Endothelial cell of umbilical vein (primary cell): ENCODE results near the gene ABCC11. TPM values are rescaled to one million over a fixed set of nuclear protein-coding genes. Genes with fewer than 3 reads are reported as not detected.

Experiments used
- BruUV-seq: library from RNA; stranded (reverse); fragments of 400-500 nt; replicated peaks from 2 replicates; lab custom pipeline; 2021; lab: Mats Ljungman, UMichigan
- CTCF ChIA-PET: fragments of 300-600, 350-600 bp; sonication (Branson Sonifier 250); formaldehyde crosslinking; loops from one replicate; lab custom pipeline; 2021; ENCODE audit warnings: antibody characterized with exemption, inconsistent platforms; lab: Charles Lee
- POLR2A ChIA-PET: fragments of 300-600, 350-600 bp; sonication (Branson Sonifier 250); formaldehyde crosslinking; loops from one replicate; lab custom pipeline; 2021; ENCODE audit warnings: antibody characterized with exemption, inconsistent platforms; lab: Charles Lee
- DNase-seq: peaks from one replicate; pipeline ENCODE4 v3.0.0-alpha.2; 2011; ENCODE audit warnings: low read depth, low spot score
- FAIRE-seq: peaks from 2 replicates; lab custom pipeline; 2011; peaks lifted over from hg19 to GRCh38; lab: Jason Lieb, UNC
- H2AFZ ChIP-seq: 2 replicates; pipeline ENCODE4 v1.6.0; 2012; ENCODE audit warnings: low read depth, low read length, control low read depth, inconsistent platforms
- H3K27ac ChIP-seq: 2 replicates; pipeline ENCODE4 v1.5.1; 2011; ENCODE audit warnings: low read depth, mild to moderate bottlenecking, control low read depth, low read length, moderate library complexity; ENCODE audit not compliant: insufficient read depth
- H3K27me3 ChIP-seq, 2 experiments: 2 replicates each; pipeline versions ENCODE4 v1.6.0 to v1.6.1; 2011; ENCODE audit warnings: low read length in 2 of 2, mixed read lengths in 1 of 2; ENCODE audit not compliant: control insufficient read depth in 2 of 2, insufficient read depth in 2 of 2
- H3K36me3 ChIP-seq, 2 experiments: 2 replicates in 1 of 2; 3 replicates in 1 of 2; pipeline ENCODE4 v1.5.1; 2011; ENCODE audit warnings: low read length in 2 of 2, mild to moderate bottlenecking in 1 of 2, moderate library complexity in 1 of 2; ENCODE audit not compliant: control insufficient read depth in 2 of 2, insufficient read depth in 2 of 2; ENCODE audit errors: extremely low read depth in 1 of 2
- H3K4me1 ChIP-seq: 3 replicates; pipeline ENCODE4 v1.5.1; 2011; ENCODE audit warnings: mild to moderate bottlenecking, low read length; ENCODE audit not compliant: control insufficient read depth, insufficient read depth; ENCODE audit errors: extremely low read depth
- H3K4me2 ChIP-seq: 2 replicates; pipeline ENCODE4 v1.6.1; 2011; ENCODE audit warnings: low read length, control low read depth, mixed read lengths; ENCODE audit not compliant: insufficient read depth
- H3K4me3 ChIP-seq, 3 experiments: fragments of 200-600 bp in 1 of 3; sonication (generic), shearing (Covaris generic) in 1 of 3; replicated peaks in 1 of 3; 2 replicates each; pipeline ENCODE4 v1.5.1; 2011 to 2016; ENCODE audit warnings: control low read depth in 3 of 3, low read length in 3 of 3, mild to moderate bottlenecking in 2 of 3, inconsistent platforms in 1 of 3, low read depth in 1 of 3, moderate library complexity in 1 of 3; ENCODE audit not compliant: insufficient read depth in 1 of 3
- H3K79me2 ChIP-seq: 2 replicates; pipeline ENCODE4 v1.6.0; 2012; ENCODE audit warnings: low read length, inconsistent platforms; ENCODE audit not compliant: control insufficient read depth, insufficient read depth
- H3K9ac ChIP-seq: replicated peaks from 2 replicates; pipeline ENCODE3; 2011; ENCODE audit warnings: low read length, control low read depth; ENCODE audit not compliant: insufficient read depth; ENCODE audit errors: extremely low read depth
- H3K9me1 ChIP-seq: replicated peaks from 3 replicates; pipeline ENCODE4 v1.6.0; 2011; ENCODE audit warnings: mild to moderate bottlenecking, low read length; ENCODE audit not compliant: control insufficient read depth, insufficient read depth; ENCODE audit errors: extremely low read depth
- H3K9me3 ChIP-seq: replicated peaks from 2 replicates; pipeline ENCODE4 v1.5.1; 2012; ENCODE audit warnings: low read length, inconsistent platforms; ENCODE audit not compliant: control insufficient read depth, insufficient read depth
- H4K20me1 ChIP-seq: replicated peaks from 2 replicates; pipeline ENCODE3; 2011; ENCODE audit warnings: mild to moderate bottlenecking, low read length; ENCODE audit not compliant: control insufficient read depth, insufficient read depth; ENCODE audit errors: extremely low read depth
- CTCF ChIP-seq, 2 donors: IDR thresholded peaks; 1 replicate in 1 of 2; 2 replicates in 1 of 2; pipeline ENCODE4 v1.5.1; 2011; ENCODE audit warnings: low read length in 2 of 2, mild to moderate bottlenecking in 2 of 2, moderate library complexity in 2 of 2, control low read depth in 1 of 2, inconsistent platforms in 1 of 2, low read depth in 1 of 2; ENCODE audit not compliant: insufficient read depth in 1 of 2; ENCODE audit errors: extremely low read depth in 1 of 2
- EZH2 ChIP-seq: IDR thresholded peaks from 2 replicates; pipeline ENCODE4 v1.6.1; 2012; ENCODE audit warnings: borderline replicate concordance, low read depth, mild to moderate bottlenecking, moderate library complexity, low read length, inconsistent platforms; ENCODE audit not compliant: severe bottlenecking
- FOS ChIP-seq: IDR thresholded peaks from 2 replicates; pipeline ENCODE4 v1.6.1; 2011; ENCODE audit warnings: mild to moderate bottlenecking, low read length, moderate library complexity, borderline replicate concordance; ENCODE audit not compliant: insufficient read depth
- GATA2 ChIP-seq: IDR thresholded peaks from 2 replicates; pipeline ENCODE4 v1.7.0; 2011; ENCODE audit warnings: low read depth, mild to moderate bottlenecking, moderate library complexity, mixed read lengths, low read length; ENCODE audit not compliant: insufficient read length, insufficient read depth
- JUN ChIP-seq: IDR thresholded peaks from 2 replicates; pipeline ENCODE4 v1.6.1; 2011; ENCODE audit warnings: borderline replicate concordance, low read depth; ENCODE audit not compliant: insufficient read length, insufficient read depth
- MYC ChIP-seq: IDR thresholded peaks from one replicate; pipeline ENCODE4 v1.6.1; 2011; ENCODE audit warnings: mild to moderate bottlenecking, low read depth, low read length
- POLR2A ChIP-seq: IDR thresholded peaks from 2 replicates; pipeline ENCODE4 v1.6.1; 2012; ENCODE audit warnings: low read depth, mild to moderate bottlenecking, control low read depth, low read length
- POLR2AphosphoS5 ChIP-seq: IDR thresholded peaks from 2 replicates; pipeline ENCODE4 v1.6.1; 2012; ENCODE audit warnings: low read depth, mild to moderate bottlenecking, control low read depth, low read length, moderate library complexity; ENCODE audit not compliant: insufficient read depth
- dilution Hi-C: fragments of 300-500 bp; cut with MboI; formaldehyde crosslinking; loops from one replicate; pipeline ENCODE4 v1.15.0; 2019; ENCODE audit warnings: low sequenced_read_pairs; ENCODE audit not compliant: extremely low pct_ligation_motif_present
- intact Hi-C: fragments of 100-400 bp; cut with micrococcal nuclease; formaldehyde crosslinking; loops from one replicate; pipeline ENCODE4 v1.10.0; 2022
- polyA plus RNA-seq, 4 experiments: library from polyadenylated mRNA; depleted of rRNA in 3 of 4; stranded (reverse) in 3 of 4; unstranded in 1 of 4; fragments of >200 nt; gene quantifications; 2 replicates each; pipeline versions ENCODE4 v1.2.1 to v1.2.3, GENCODE V29; 2011 to 2012; ENCODE audit warnings: missing spikeins in 1 of 4
- total RNA-seq: library from RNA; stranded (reverse); gene quantifications from 2 replicates; pipeline ENCODE4 v1.2.3, GENCODE V29; 2021
- TF ChIP-seq, protein P1 (sequence below): IDR thresholded peaks from 2 replicates; pipeline ENCODE4 v1.6.1; 2011; ENCODE audit not compliant: insufficient read depth, insufficient read length

ABCC11 gene
- total and polyA plus RNA-seq, 2 donors (not counting 3 experiments of a cell fraction or from before 2014, with no cell fraction given) = 0.08 TPM; not detected in 1

GRCh38 chr16:48235058-48235555 lies 12.2 kb downstream of the ABCC11 start:
- Histone ChIP-seq H3K4me3 (no peak overlapping the region), H3K9me1 (no peaks in the 10 kb centered on the region), H3K4me1 (no peaks in the 10 kb centered on the region), H3K9me3 (no peaks in the 10 kb centered on the region), H3K27ac (no peak overlapping the region), H4K20me1 (no peaks in the 10 kb centered on the region), H3K27me3 (peaks cover 0 to 2% of the 10 kb centered on the region in 2 experiments), H3K36me3 (no peaks in the 10 kb centered on the region), H2AFZ (no peak overlapping the region), H3K4me2 (no peak overlapping the region), H3K79me2 (no peaks in the 10 kb centered on the region), H3K9ac (no peak overlapping the region)
- no peak for TF ChIP-seq JUN
- no peak for TF ChIP-seq CTCF (IDR thresholded peaks at IDR 0.05; ENCODE audit: extremely low read depth in 1 of 2, insufficient read depth in 1 of 2, low read depth in 1 of 2, low read length in 2 of 2)
- TF ChIP-seq POLR2A = no peak
- TF ChIP-seq GATA2 = no peak
- no peak for TF ChIP-seq EZH2
- TF ChIP-seq FOS = no peak
- TF ChIP-seq, protein P1, sequence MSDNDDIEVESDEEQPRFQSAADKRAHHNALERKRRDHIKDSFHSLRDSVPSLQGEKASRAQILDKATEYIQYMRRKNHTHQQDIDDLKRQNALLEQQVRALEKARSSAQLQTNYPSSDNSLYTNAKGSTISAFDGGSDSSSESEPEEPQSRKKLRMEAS = no peak
- TF ChIP-seq MYC = no peak
- no peak for TF ChIP-seq POLR2AphosphoS5
- no TSS peak for BruUV-seq
- intact Hi-C loops (no loop called here), dilution Hi-C loops (no loop called here)
- DNase-seq = no peak
- POLR2A ChIA-PET = no interaction called here
- CTCF ChIA-PET = interaction anchor here (1.9 to 2.6 kb wide), 2 partner anchors 388 to 395 kb away, joined by 10 to 11 read pairs; no protein-coding TSS in a partner anchor
- no peak for FAIRE-seq
